GM19238 (cell line): ENCODE data around the gene FGFR1OP2.
"Not testable (repeated sequence)": the region's sequence is repeated elsewhere in the genome, so short reads cannot be mapped to it uniquely, and the experiment has no call there.

Experiments
- DNase-seq: peaks from one replicate; pipeline ENCODE4 v3.0.0; 2011; ENCODE audit warnings: low spot score; ENCODE audit not compliant: insufficient read length

The FGFR1OP2 gene

DNA sequence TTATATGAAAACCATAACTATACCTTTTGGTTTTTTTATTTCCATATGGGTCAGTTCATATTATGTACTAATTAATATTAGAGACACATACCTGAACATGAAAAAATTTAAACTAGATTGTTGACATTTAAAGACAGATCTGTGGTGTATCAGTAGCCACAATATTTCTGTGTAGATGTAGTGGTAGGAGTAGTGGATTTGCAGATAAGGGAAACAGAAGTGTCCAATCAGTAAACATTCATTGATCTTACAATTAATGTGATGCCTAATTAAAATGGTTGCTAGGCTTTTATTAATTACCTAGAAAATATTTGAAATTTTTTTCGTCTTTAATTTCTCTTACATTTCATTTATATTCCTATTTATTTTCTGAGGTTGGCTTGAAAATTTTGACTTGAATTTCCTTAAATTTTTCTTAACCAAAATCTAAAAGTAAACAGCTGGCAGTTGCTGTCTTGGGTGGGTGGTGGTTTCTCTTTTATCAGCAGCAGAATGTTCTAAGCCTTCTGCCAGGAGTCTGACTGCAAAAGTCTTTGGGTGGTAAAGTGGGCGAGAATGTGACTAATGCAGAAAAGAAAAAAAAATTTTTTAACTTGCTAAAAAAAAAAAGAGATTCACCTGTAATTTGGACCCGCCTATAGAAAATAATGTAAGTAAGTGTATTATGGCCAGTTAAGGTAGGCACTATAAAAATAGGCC is 2.4 kb downstream of the FGFR1OP2 start:
- no peak for DNase-seq

DNA sequence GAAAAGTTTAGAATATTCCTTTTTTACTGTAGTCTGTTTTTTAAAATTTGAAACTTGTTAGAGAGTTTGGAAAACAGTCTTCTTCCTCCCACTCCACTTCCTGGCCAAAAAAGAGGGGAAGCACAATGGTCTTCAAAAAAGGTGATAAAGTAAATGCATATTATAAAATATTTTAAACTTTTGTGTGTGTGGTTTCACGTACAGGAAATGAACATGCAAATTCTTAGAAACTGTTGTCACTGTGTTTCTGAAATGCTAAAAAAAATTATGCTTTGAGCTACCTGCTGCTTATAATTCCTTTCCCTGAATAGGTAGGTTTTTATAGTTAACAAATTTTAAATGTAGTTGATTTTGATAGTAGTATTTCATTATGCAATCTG is 2.9 kb downstream of the FGFR1OP2 start:
- no peak for DNase-seq

DNA sequence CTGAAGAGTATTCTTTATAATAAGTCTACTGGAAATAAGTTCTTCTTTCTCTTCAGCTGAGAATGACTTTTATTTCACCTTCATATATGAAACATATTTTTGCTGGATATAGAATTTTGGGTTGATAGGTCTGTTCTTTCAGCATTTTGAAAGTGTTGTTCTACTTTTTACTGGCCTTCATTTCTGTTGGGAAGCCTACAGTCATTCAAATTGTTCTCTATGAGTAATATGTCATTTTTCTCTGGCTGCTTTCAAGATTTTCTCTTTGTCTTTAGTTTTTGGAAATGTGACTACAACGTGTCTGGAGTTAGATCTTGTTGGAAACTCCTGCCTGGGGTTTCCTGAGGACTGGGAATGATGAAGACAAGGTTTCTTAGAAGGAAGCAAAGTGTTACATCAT is 10.0 kb downstream of the FGFR1OP2 start:
- no peak for DNase-seq

DNA sequence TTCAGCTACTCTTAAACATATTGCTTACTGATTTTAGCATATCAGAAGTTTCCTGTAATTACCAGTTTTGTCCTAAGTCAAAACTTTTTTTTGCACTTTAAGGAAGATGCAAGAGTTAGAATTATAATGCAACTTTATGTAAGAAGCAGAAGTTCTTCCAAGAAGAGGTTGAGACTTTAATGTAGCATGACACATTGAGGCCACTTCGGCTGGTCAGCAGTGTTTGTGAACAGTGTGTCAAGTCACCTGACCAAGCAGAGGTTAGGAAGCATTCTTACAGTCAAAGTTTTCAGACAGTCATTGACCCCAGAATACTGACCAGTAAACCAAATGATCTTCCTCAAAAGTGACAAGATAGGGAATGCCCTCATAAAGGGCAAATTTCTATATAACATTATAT is 15.2 kb downstream of the FGFR1OP2 start:
- DNase-seq: no peak

DNA sequence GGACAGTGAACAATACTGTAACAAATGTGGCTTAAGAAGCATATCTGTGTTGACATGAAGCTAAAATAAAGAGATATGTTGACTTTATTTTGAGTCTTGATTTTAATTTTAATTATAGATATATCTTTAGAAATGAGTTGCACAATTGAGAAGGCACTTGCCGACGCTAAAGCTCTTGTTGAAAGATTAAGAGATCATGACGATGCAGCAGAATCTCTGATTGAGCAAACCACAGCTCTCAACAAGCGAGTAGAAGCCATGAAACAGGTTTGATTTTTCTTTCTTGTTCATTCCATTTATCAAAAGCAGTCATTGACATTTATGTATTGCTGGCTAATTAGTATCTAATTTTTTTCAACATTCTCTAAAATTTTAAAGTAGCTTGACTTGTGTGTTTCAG is 15.8 kb downstream of the FGFR1OP2 start:
- no peak for DNase-seq

DNA sequence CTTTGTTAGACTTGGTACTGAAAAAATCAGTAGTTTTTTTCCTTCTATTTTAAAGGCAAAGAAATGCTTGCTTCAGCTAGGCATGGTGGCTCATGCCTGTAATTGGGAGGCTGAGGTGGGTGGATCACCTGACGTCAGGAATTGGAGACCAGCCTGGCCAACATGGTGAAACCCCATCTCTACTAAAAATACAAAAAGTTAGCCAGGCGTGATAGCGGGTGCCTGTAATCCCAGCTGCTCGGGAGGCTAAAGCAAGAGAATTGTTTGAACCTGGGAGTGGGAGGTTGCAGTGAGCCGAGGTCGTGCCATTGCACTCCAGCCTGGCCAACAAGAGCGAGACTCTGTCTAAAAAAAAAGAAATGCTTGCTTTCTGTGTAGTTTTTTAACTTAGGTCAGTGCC is 23.1 kb downstream of the FGFR1OP2 start:
- not testable (repeated sequence) for DNase-seq

DNA sequence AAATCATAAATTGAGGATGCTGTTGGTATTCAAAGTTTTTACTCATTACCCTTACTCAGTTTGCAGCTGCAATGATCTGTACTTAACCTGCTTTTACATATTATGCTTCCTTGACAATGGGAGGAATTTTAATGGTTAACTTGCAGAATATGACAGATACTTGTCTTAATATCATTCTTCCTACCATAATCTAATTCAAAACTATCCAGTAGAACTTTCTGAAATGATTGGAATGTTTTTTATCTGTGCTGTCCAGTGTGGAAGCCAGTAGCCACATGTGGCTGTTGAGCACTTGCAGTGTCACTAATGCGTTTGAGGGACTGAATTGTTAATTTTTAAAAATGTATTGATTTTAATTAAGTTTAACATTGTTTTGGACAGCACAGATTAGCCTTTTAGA is 23.5 kb downstream of the FGFR1OP2 start:
- no peak for DNase-seq

DNA sequence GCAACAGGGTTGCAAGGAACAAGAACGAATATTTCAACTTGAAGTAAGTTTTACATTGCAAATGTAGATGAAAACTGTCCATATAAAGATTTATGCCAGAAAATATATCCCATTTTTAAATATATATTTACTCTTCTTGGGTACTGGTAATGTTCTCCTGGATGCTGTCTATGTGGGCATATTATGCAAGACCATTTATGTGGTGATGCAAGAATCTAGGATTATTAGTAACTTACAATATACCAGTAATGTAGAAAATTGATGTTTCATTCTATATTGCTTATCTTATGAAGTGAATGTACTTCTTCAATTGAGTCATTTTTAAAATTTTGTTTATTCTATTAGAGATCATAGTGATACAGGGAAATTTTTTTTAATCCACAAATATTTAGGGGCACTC is 25.1 kb downstream of the FGFR1OP2 start:
- DNase-seq: no peak

DNA sequence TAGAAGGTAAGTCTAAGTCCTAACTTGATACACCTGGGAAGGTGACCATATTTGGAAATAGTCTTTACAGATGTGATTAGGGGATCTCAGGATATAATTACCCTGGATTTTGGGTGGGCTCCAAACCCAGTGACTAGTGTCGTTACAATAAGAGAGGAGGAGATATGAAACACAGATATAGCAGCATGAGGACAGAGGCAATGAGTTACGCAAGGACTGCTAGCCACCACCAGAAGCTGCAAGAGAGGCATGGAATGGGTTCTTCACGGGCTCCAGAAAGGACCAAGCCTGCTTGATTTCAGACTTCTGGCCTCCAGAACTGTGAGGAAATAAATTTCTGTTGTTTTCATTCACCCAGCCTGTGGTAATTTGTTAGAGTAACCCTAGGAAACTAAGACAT is 28.6 kb downstream of the FGFR1OP2 start:
- no peak for DNase-seq

DNA sequence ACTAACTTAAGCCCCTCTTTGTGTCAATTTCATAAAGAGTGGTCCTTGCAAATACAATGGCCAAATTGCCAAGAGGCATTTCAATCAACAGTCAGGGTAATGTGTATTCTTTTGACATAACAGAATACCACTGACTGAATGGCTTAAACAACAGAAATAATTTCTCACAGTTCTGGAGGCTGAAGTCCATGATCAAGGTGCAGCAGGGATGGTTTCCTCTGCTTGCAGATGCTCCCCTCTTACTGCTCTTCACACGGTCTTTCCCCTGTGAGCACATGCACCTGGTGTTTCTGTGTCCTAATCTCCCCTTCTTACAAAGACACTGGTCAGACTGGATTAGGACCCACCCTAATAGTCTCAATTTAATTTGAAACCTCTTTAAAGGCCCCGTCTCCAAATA is 31.9 kb downstream of the FGFR1OP2 start:
- no peak for DNase-seq

DNA sequence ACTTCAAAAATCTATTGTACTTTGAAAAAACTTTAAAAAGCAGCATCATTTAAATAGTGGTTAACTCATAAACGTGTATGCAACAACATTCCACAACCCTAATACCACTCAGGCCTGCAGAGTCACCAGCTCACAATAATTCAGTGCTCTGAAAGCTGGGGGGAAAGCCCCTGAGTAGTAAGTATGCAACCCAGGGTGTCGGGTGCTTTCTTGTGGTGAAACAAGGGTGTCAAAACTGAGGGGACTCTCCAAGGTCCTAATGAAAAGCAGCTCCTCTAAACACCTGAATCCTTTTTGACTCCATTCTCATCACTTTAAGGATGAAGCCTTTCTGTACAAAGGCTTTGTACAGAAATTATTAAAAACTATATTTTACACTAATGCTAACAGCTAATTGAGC is 33.7 kb downstream of the FGFR1OP2 start:
- peak; percentile 39 for DNase-seq

DNA sequence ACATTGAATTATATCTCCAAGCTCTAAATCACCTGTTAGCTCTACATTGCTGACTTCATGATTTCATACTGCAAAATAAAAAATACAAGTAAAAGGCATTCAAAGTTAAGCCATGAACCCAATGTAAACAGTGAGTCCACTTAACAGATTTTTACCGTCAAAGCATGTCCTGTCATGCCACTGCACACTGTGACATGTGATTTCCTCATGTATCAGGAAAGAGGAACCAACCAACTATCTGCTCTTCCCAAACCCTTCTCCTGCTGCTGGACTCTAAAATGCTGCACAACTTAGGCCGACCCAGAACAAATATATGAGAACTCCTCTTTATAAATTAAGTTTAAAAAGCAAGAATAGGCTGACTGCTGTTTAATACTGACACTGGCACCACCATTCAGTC is 38.4 kb downstream of the FGFR1OP2 start:
- no peak for DNase-seq

DNA sequence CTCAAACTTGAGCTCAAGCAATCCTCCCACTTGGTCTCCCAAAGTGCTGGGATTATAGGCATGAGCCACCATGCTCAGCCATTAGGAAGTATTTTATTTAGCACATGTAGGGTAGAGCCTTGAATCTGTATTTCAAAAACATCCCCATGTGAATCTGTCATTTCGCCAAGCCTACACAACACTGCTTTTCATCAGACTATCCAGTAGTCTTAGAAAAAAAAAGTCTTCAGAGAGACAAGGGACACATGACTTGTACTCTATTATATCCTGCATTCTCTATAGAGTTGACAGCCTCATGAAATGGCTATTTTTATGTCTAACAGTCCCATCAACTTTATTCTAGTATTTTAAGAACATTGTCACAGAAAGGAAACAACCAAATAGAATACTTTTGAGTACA is 40.5 kb downstream of the FGFR1OP2 start:
- DNase-seq: no peak

DNA sequence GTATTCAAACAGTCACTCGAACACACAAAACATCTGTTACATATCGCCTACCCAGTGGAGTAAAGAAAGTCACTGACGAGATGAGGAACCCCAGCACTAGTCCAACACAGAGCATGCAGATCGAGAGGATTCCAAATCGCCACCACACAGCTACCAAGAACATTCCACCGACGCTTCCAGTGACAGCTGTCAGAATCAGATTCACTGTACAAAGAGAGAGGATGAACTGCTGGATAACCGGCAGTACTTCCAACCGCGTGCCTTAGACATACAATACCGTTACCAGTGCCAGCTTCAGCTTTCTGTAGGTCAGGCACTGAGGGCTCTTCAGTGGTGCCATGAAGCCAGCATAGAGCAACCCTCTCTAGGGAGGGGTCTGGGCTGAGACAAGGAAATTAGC is 41.5 kb downstream of the FGFR1OP2 start:
- DNase-seq: no peak

DNA sequence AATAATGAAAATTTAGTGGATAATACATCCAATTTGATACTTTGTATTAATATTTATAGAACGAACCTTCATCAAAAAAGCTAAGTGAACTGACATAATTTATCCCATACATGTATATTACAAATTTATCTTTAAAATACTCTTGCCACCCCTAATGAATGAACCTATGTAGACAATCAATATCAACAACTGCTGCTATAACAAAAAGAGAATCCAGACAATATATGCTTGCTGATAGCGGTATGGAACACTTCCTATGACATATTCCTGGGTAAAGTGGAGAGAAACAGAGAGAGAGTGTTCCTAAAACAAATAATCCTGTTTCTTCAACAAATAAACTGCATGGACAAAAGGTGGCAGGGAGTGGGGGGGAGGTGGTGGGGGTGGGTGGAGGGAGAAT is 44.6 kb downstream of the FGFR1OP2 start:
- DNase-seq: no peak

DNA sequence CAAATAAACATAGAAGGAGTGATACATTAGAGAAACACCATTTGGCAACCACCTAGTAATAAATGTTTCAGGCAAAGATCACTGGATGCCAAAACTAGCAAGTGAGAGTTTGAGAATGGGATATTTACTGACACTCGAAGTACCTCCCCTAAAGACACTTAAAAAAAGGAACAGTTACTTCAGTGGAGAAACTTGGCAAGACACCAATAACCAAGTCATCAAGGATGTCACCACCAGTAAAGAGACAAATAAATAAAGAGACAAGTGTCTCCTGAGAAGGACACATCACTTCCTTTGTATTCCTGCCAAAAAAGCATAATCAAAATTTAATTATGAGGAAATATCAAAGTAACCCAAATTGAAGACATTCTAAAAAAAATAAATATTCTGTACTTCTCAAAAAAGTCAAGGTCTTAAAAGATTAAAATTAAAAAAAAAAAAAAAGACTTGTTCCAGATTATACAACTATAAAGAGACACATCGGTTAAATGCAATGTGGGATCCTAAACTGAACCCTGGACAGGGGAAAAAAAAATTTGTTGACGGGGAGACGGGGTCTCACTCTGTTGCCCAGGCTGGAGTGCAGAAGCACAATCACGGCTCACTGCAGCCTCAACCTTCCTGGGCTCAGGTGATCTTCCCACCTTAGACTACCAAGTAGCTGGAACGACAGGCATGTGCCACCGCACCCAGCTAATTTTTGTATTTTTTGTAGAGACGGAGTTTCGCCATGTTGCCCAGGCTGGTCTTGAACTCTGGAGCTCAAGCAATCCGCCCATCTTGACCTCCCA is 49.6 kb downstream of the FGFR1OP2 start:
- DNase-seq: no peak

DNA sequence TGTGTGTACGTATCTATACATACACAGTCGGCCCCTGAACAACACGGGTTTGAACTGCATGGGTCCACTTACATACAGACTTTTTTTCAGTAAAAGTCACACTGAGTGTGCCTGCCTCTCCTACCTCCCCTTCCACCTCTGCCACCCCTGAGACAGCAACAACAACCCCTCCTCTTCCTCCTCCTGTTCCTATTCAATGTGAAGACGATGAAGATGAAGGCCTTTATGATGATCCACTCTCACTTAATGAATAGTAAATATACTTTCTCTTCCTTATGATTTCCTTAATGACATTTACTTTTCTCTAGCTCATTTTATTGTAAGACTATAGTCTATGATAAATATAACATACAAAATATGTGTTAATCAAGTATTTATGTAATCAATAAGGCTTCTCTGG is 50.4 kb downstream of the FGFR1OP2 start:
- DNase-seq: no peak

DNA sequence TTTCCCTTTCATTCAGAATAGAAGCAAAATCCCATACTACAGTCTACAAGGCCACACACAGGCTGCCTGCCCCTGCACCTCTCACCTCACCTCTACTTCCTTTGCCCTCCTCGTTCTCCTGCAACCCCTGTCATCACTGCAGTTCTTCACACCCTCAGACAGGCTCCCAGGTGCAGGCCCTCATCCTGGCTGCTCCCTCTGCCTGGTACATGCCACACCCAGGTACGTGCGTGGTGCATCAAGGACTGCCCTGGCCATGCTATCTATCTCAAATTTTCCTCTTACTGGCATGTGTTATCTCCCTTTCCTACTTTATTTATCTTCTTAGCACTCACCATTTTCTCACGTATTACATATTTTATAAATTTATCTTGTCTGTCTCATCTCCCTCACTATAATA is 51.6 kb downstream of the FGFR1OP2 start:
- no peak for DNase-seq

DNA sequence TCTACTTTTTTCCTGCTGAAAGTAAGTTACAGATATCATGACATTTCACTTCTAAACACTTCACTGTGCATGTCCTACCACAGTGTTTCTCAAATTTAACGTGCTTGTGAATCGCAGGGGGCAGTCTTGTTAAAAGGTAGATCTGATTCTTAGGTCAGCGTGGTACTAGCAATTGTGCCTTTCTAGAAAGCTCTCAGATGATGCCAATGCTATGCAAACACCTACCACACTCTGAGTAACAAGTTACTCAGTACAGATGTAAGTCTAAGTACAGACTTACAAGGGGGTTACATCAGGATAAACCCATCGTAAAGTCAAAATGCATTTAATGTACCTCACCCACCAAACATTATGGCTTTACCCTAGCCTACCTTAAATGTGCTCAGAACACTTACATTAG is 53.6 kb downstream of the FGFR1OP2 start:
- DNase-seq: no peak

DNA sequence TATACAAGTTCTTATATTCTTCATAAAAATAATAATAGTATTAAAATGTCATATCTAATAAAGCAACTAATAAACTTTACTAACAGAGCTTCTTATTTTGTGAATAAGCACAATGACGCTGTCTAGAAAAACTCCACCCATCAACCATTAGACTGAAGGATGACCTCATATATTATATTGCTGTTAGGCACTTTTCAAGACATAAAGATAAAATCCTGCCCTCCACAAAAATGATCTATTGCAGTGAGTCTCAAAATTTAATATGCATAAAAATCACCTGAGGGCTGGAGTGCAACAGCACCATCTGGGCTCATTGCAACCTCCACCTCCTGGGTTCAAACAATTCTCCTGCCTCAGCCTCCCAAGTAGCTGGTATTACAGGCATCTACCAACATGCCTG is 55.8 kb downstream of the FGFR1OP2 start:
- no peak for DNase-seq

DNA sequence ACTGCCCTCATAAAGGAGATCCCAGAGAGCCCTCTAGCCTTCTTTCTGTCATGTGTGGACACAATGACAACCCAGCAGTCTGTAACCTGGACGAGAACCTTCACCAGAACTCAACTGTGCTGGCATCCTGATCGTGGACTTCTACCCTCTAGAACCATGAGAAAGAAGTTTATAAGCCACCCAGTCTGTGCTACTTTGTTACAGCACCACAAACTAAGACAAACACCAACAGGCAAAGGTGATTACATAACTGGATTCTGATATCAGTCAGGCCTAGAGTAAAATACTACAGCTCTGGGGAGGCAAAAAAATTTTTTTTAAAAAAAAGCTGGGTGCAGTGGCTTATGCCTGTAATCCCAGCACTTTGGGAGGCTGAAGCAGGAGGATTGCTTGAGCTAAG is 57.4 kb downstream of the FGFR1OP2 start:
- no peak for DNase-seq

DNA sequence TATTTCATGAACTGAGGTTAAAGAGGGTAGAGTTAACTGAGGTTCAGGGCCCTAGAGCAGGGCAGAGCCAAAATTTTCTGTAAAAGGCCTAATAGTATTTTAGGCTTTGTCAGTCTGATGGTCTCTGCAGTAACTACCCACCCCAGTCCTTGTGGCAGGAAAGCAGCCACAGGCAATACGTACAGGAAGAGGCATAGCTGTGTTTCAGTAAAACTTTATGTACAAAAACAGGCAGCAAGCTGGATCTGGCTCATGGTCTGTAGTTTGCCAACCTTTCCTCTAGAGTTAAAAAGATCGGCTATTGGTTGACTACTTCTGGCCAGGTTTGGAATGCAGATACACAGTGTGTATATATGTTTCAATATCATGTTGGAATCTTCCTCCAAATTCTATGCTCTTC is 58.7 kb downstream of the FGFR1OP2 start:
- DNase-seq: no peak

DNA sequence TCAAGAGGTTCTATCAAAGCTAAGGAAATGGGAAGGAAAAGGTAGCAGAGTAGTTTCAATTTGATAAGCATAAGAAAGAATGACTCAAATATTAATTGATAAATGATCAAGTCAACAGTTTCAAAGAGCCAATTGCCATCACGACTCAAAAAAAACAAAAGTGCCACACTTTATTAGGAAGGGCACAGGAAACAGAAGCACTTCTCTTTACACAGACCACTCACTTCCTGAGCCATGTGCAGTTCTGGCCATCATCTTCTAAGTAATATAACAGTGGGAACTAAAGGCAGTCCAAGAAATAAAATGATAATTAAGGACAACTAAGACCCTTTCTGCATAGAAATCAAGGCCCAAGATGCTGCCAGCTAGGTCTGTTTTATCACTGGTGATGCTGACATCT is 62.7 kb downstream of the FGFR1OP2 start:
- no peak for DNase-seq
